VCaP (cell line): Measurements from ENCODE around the gene PLEKHJ1.

Source experiments
- H3K27ac ChIP-seq: fragments of 450-650 bp; 2 replicates; pipeline ENCODE4 v1.5.1; 2017
- CTCF ChIP-seq: fragments of 450-650 bp; conservative IDR thresholded peaks from 2 replicates; pipeline ENCODE4 v1.5.1; 2017; ENCODE audit warnings: mild to moderate bottlenecking, moderate library complexity

Gene PLEKHJ1

GRCh38 chr19:2199215-2199614 is 36.9 kb downstream of the PLEKHJ1 start:
- TF ChIP-seq CTCF = peak; percentile 31; the same call in 1 of the 2 replicates
- no peak overlapping the region for H3K27ac ChIP-seq

- TF ChIP-seq CTCF = no peak
Measured at GRCh38 chr19:2198317-2198716, 37.8 kb downstream of the PLEKHJ1 start.

GRCh38 chr19:2197270-2197669 is 38.9 kb downstream of the PLEKHJ1 start:
- no peak for TF ChIP-seq CTCF
- H3K27ac ChIP-seq = no peak overlapping the region

More at GRCh38 chr19:2198317-2198716, 37.8 kb downstream of the PLEKHJ1 start:
- H3K27ac ChIP-seq = no peak overlapping the region

GRCh38 chr19:2195914-2196313 is 40.2 kb downstream of the PLEKHJ1 start:
- H3K27ac ChIP-seq = no peak overlapping the region
- no peak for TF ChIP-seq CTCF

GRCh38 chr19:2195361-2195760 is 40.8 kb downstream of the PLEKHJ1 start:
- H3K27ac ChIP-seq = no peak overlapping the region
- TF ChIP-seq CTCF = no peak

GRCh38 chr19:2194513-2195078 is 41.5 kb downstream of the PLEKHJ1 start:
- TF ChIP-seq CTCF = no peak
- no peak overlapping the region for H3K27ac ChIP-seq

- TF ChIP-seq CTCF = no peak
- H3K27ac ChIP-seq = no peak overlapping the region
Measured at GRCh38 chr19:2193807-2194206, 42.3 kb downstream of the PLEKHJ1 start.
